CD14-positive monocyte (primary cell): ENCODE results near the gene LAMA3. TPM values are rescaled to one million over a fixed set of nuclear protein-coding genes. Genes with fewer than 3 reads are reported as not detected.

Experiments used
- DNase-seq, 3 donors: peaks; one replicate each; pipeline ENCODE4 v3.0.0-alpha.2; 2011 to 2022
- H2AFZ ChIP-seq: 2 replicates; pipeline ENCODE4 v1.6.0; 2012; ENCODE audit warnings: mild to moderate bottlenecking, low read depth, low read length, inconsistent platforms; ENCODE audit not compliant: insufficient read depth, poor library complexity, severe bottlenecking
- H3K27ac ChIP-seq, 2 donors: 1 replicate in 1 of 2; 2 replicates in 1 of 2; pipeline ENCODE4 v1.5.1; 2012 to 2013; ENCODE audit warnings: low read length in 2 of 2, control low read depth in 1 of 2, inconsistent platforms in 1 of 2, low read depth in 1 of 2, mild to moderate bottlenecking in 1 of 2
- H3K27me3 ChIP-seq, 2 donors: one replicate each; pipeline versions ENCODE4 v1.6.0 to v1.6.1; 2011 to 2013; ENCODE audit warnings: low read length in 2 of 2; ENCODE audit not compliant: control insufficient read depth in 2 of 2, insufficient read depth in 2 of 2
- H3K36me3 ChIP-seq, 2 donors: replicated peaks in 1 of 2; 1 replicate in 1 of 2; 2 replicates in 1 of 2; pipeline versions ENCODE4 v1.5.1 to v1.6.1; 2012 to 2013; ENCODE audit warnings: low read length in 2 of 2, control low read depth in 1 of 2, inconsistent platforms in 1 of 2, mild to moderate bottlenecking in 1 of 2; ENCODE audit not compliant: insufficient read depth in 2 of 2, control insufficient read depth in 1 of 2
- H3K4me1 ChIP-seq, 2 donors: 1 replicate in 1 of 2; 2 replicates in 1 of 2; pipeline versions ENCODE4 v1.5.1 to v1.6.1; 2012 to 2013; ENCODE audit warnings: low read length in 2 of 2, control low read depth in 1 of 2, inconsistent platforms in 1 of 2, mild to moderate bottlenecking in 1 of 2, moderate library complexity in 1 of 2; ENCODE audit not compliant: insufficient read depth in 2 of 2, control insufficient read depth in 1 of 2
- H3K4me2 ChIP-seq: replicated peaks from 2 replicates; pipeline ENCODE3; 2012; ENCODE audit warnings: low read length, moderate library complexity, mild to moderate bottlenecking; ENCODE audit not compliant: poor library complexity, severe bottlenecking; ENCODE audit errors: extremely low read depth
- H3K4me3 ChIP-seq, 3 experiments: fragments of 200-600 bp in 1 of 3; sonication (generic) in 1 of 3; replicated peaks in 1 of 3; 1 replicate in 2 of 3; 2 replicates in 1 of 3; pipeline ENCODE4 v1.5.1; 2011 to 2013; ENCODE audit warnings: low read length in 3 of 3, mild to moderate bottlenecking in 3 of 3, control low read depth in 2 of 3, low read depth in 2 of 3, inconsistent platforms in 1 of 3, moderate library complexity in 1 of 3
- H3K79me2 ChIP-seq: 2 replicates; pipeline ENCODE4 v1.6.0; 2012; ENCODE audit warnings: mild to moderate bottlenecking, control low read depth, inconsistent platforms, low read length, moderate library complexity; ENCODE audit not compliant: insufficient read depth
- H3K9ac ChIP-seq: 2 replicates; pipeline ENCODE4 v1.6.0; 2017; ENCODE audit warnings: low read length, mild to moderate bottlenecking; ENCODE audit not compliant: insufficient read depth, poor library complexity, severe bottlenecking
- H3K9me3 ChIP-seq, 2 donors: replicated peaks in 1 of 2; 1 replicate in 1 of 2; 2 replicates in 1 of 2; pipeline versions ENCODE4 v1.5.1 to v1.6.1; 2012 to 2013; ENCODE audit warnings: low read length in 2 of 2, control low read depth in 1 of 2; ENCODE audit not compliant: control insufficient read depth in 1 of 2, insufficient read depth in 1 of 2
- H4K20me1 ChIP-seq: 2 replicates; pipeline ENCODE4 v1.6.0; 2012; ENCODE audit warnings: mild to moderate bottlenecking, low read length, control low read depth, moderate library complexity; ENCODE audit not compliant: insufficient read depth
- H3K27ac Mint-ChIP-seq, 7 donors: one replicate each; pipeline ENCODE4 v1.8.0; 2020; ENCODE audit warnings: mild to moderate bottlenecking in 7 of 7, mixed read lengths in 7 of 7, moderate library complexity in 6 of 7, inconsistent platforms in 2 of 7
- H3K27me3 Mint-ChIP-seq, 3 donors: one replicate each; pipeline ENCODE4 v1.8.0; 2021 to 2022; ENCODE audit warnings: low read depth in 3 of 3, mild to moderate bottlenecking in 3 of 3, mixed read lengths in 3 of 3, moderate library complexity in 3 of 3, inconsistent platforms in 1 of 3
- H3K36me3 Mint-ChIP-seq, 2 donors: one replicate each; pipeline ENCODE4 v1.8.0; 2020; ENCODE audit warnings: mixed read lengths in 2 of 2, inconsistent platforms in 1 of 2, mild to moderate bottlenecking in 1 of 2
- H3K4me1 Mint-ChIP-seq: one replicate; pipeline ENCODE4 v1.8.0; 2020; ENCODE audit warnings: mild to moderate bottlenecking, mixed read lengths
- H3K4me3 Mint-ChIP-seq, 2 donors: one replicate each; pipeline ENCODE4 v1.8.0; 2020; ENCODE audit warnings: mild to moderate bottlenecking in 2 of 2, mixed read lengths in 2 of 2, moderate library complexity in 1 of 2
- H3K9me3 Mint-ChIP-seq, 7 donors: one replicate each; pipeline ENCODE4 v1.8.0; 2020 to 2022; ENCODE audit warnings: mixed read lengths in 7 of 7, mild to moderate bottlenecking in 6 of 7, moderate library complexity in 6 of 7, inconsistent platforms in 2 of 7
- CTCF ChIP-seq: fragments of 200-600 bp; IDR thresholded peaks from one replicate; pipeline ENCODE4 v1.8.0; 2022; ENCODE audit warnings: antibody characterized with exemption, mild to moderate bottlenecking
- WGBS: methylation state at CpG from one replicate; pipeline ENCODE4 v1.1.5; 2013; ENCODE audit warnings: missing lambda C conversion rate; ENCODE audit not compliant: insufficient coverage; 5-methylcytosine and 5-hydroxymethylcytosine counted together
- intact Hi-C, 2 donors: fragments of 100-400 bp; cut with micrococcal nuclease; formaldehyde crosslinking; loops; one replicate each; pipeline versions ENCODE4 v1.15.0 to v1.15.1; 2023
- polyA plus RNA-seq, 3 donors: library from polyadenylated mRNA; depleted of rRNA in 1 of 3; unstranded in 2 of 3; stranded (reverse) in 1 of 3; fragments of 300-500 nt in 2 of 3; fragments of >200 nt in 1 of 3; fragmentation: Illumina TruSeq in 2 of 3; gene quantifications; 1 replicate in 2 of 3; 2 replicates in 1 of 3; pipeline ENCODE4 v1.2.3, GENCODE V29; 2012 to 2021

Gene LAMA3
- polyA plus RNA-seq, 3 donors = not detected

GRCh38 chr18:23885750-23886149, 196.5 kb downstream of the LAMA3 start:
- Histone ChIP-seq H3K4me3 (no peak overlapping the region), H3K27me3 (no peaks in the 10 kb centered on the region), H4K20me1 (no peaks in the 10 kb centered on the region), H3K27ac (no peak overlapping the region), H3K4me1 (no peaks in the 10 kb centered on the region), H2AFZ (no peak overlapping the region), H3K79me2 (no peaks in the 10 kb centered on the region), H3K36me3 (no peaks in the 10 kb centered on the region), H3K9me3 (no peaks in the 10 kb centered on the region), H3K9ac (no peak overlapping the region), H3K4me2 (no peak overlapping the region)
- H3K27ac Mint-ChIP-seq = no peak overlapping the region
- 0% methylated on average over 1 of the region's 2 CpGs for WGBS
- intact Hi-C loops = no loop called here
- peaks cover 0 to 3% (median 0%) of the 10 kb centered on the region in 7 donors for H3K9me3 Mint-ChIP-seq
- peaks cover 2% of the 10 kb centered on the region for H3K4me1 Mint-ChIP-seq
- peaks cover 0 to 1% (median 0%) of the 10 kb centered on the region in 3 donors for H3K27me3 Mint-ChIP-seq
- no peak for TF ChIP-seq CTCF
- no peak for DNase-seq
- H3K36me3 Mint-ChIP-seq = no peaks in the 10 kb centered on the region
- H3K4me3 Mint-ChIP-seq = no peak overlapping the region

- Histone ChIP-seq H3K9ac (no peak overlapping the region), H3K4me2 (no peak overlapping the region), H4K20me1 (no peaks in the 10 kb centered on the region), H3K27me3 (no peaks in the 10 kb centered on the region), H3K9me3 (no peaks in the 10 kb centered on the region), H2AFZ (no peak overlapping the region), H3K4me3 (no peak overlapping the region), H3K4me1 (no peaks in the 10 kb centered on the region), H3K27ac (no peak overlapping the region), H3K79me2 (no peaks in the 10 kb centered on the region), H3K36me3 (no peaks in the 10 kb centered on the region)
- peaks cover 0 to 1% (median 0%) of the 10 kb centered on the region in 3 donors for H3K27me3 Mint-ChIP-seq
- no peak overlapping the region for H3K4me3 Mint-ChIP-seq
- no peaks in the 10 kb centered on the region for H3K36me3 Mint-ChIP-seq
- no peak overlapping the region for H3K27ac Mint-ChIP-seq
- H3K9me3 Mint-ChIP-seq = peaks cover 0 to 3% (median 0%) of the 10 kb centered on the region in 7 donors
- intact Hi-C loops = no loop called here
- peaks cover 2% of the 10 kb centered on the region for H3K4me1 Mint-ChIP-seq
- no peak for DNase-seq
- TF ChIP-seq CTCF = no peak
- 75% methylated on average over 1 of the region's 3 CpGs for WGBS
These were observed 197.8 kb downstream of the LAMA3 start for GRCh38 chr18:23887035-23887434.
